Lower leg skin (tissue), 4 donors: ENCODE measurements around the gene DGAT2L6. TPM values are rescaled to one million over a fixed set of nuclear protein-coding genes. Genes with fewer than 3 reads are reported as not detected.

Source experiments
- DNase-seq, 2 donors: peaks; one replicate each; pipeline ENCODE4 v3.0.0-alpha.2; 2019; ENCODE audit warnings: low spot score in 2 of 2
- H3K4me3 ChIP-seq: fragments of 200-600 bp; sonication (generic); 2 replicates; pipeline ENCODE4 v1.5.1; 2017; ENCODE audit warnings: mild to moderate bottlenecking, low read depth; ENCODE audit not compliant: poor library complexity, severe bottlenecking
- POLR2A ChIP-seq, 2 donors: fragments of 450-650 bp; IDR thresholded peaks; one replicate each; pipeline ENCODE4 v1.6.1; 2016 to 2017; ENCODE audit warnings: antibody characterized with exemption in 2 of 2, mild to moderate bottlenecking in 1 of 2, moderate library complexity in 1 of 2
- WGBS, 2 donors: methylation state at CpG; one replicate each; pipeline ENCODE4 v1.1.5; 2018; 5-methylcytosine and 5-hydroxymethylcytosine counted together
- intact Hi-C: fragments of 100-400 bp; cut with DNase I; formaldehyde crosslinking; loops from one replicate; pipeline ENCODE4 v1.15.0; 2023; ENCODE audit warnings: low total_unique reads
- total RNA-seq, 4 donors: library from RNA; depleted of rRNA; stranded (reverse); fragments of >200 nt; gene quantifications; one replicate each; pipeline ENCODE4 v1.1.0, GENCODE V29; 2016
- TF ChIP-seq, protein P1 (sequence below), 3 donors: fragments of 450-650 bp; IDR thresholded peaks; one replicate each; pipeline ENCODE4 v1.5.1; 2016; ENCODE audit warnings: antibody characterized with exemption in 3 of 3, mild to moderate bottlenecking in 3 of 3, moderate library complexity in 2 of 3

DGAT2L6 gene
- total RNA-seq, 4 donors from 2014 or later = 0.42 to 24.9 (median 12.3) TPM

DNA sequence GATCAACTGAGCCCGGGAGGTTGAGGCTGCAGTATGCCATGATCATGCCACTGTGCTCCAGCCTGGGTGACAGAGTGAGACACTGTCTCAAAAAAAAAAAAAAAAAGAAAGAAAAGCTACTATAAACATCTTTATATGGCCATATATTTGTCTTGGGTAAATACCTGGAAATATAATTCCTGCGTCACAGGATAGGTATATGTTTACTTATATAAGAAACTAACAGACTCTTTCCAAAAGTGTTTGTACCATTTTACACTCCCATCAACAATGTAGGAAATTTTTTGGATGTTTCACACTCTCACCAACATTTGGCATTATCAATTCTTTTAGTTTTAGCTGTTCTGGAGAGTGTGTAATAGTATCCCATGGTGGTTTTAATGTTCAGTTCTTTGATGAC lies 70.0 kb downstream of the DGAT2L6 start:
- intact Hi-C loops = no loop called here
- 85 to 100% methylated on average over 2 of the region's 2 CpGs for WGBS, 2 donors
- no peak for TF ChIP-seq POLR2A (IDR thresholded peaks at IDR 0.05)
- TF ChIP-seq, protein P1, sequence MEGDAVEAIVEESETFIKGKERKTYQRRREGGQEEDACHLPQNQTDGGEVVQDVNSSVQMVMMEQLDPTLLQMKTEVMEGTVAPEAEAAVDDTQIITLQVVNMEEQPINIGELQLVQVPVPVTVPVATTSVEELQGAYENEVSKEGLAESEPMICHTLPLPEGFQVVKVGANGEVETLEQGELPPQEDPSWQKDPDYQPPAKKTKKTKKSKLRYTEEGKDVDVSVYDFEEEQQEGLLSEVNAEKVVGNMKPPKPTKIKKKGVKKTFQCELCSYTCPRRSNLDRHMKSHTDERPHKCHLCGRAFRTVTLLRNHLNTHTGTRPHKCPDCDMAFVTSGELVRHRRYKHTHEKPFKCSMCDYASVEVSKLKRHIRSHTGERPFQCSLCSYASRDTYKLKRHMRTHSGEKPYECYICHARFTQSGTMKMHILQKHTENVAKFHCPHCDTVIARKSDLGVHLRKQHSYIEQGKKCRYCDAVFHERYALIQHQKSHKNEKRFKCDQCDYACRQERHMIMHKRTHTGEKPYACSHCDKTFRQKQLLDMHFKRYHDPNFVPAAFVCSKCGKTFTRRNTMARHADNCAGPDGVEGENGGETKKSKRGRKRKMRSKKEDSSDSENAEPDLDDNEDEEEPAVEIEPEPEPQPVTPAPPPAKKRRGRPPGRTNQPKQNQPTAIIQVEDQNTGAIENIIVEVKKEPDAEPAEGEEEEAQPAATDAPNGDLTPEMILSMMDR (IDR thresholded peaks at IDR 0.05) = no peak
- no peak overlapping the region for H3K4me3 ChIP-seq
- no peak for DNase-seq

DNA sequence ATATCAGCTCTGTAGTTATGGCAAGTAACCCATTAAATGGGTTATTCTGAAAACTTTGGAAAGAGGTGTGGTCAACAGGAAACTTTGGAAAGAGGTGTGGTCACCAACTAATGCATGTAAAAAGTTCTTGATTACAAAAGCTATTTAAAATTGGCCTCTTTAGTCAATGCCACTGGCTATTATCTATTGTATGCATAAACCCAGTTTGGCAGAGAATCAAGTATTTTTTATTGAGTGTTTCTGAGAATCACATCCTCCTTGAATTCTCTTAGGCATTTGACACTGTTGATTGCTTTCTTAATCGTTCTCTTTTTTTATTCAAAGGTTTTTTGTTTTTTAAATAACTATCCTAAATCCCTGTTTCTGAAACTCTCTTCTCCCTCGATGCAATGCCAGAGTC lies 75.2 kb downstream of the DGAT2L6 start:
- no peak overlapping the region for H3K4me3 ChIP-seq
- 47 to 68% methylated on average over 2 of the region's 2 CpGs for WGBS, 2 donors
- DNase-seq = no peak
- TF ChIP-seq, protein P1 (IDR thresholded peaks at IDR 0.05) = no peak
- no peak for TF ChIP-seq POLR2A (IDR thresholded peaks at IDR 0.05)
- intact Hi-C loops = no loop called here

DNA sequence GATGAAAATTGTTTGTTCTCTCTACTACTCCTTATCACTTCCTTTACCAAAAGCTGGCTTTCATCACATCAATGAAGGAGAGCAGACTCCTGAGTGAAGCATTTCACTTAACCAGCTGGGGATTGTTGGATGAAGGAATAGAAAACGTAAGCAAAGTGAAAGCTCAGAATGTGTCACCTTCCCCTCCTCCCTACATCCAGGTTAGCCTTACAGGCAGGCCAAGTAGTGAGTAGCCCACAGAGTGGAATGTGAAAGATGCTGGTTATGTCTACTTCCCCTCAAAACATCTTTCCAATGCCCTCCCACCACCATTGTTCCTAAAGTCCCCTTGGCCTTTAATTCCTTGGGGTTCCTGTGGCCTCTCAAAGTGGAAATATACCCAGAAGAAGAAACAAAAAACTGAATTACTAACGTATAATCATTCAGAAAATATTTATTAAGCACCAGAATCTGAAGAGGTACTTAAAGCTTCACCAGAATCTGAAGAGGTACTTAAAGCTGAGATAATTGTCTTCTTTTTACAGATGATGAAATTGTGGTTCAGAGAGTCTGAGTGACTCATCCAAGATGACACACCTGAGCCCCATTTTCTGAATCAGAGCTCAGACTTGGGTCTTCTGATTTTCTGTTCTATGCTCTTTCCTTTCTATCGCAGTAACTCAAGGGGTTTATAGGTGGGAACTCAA lies 76.2 kb downstream of the DGAT2L6 start:
- intact Hi-C loops = no loop called here
- TF ChIP-seq, protein P1 (IDR thresholded peaks at IDR 0.05) = no peak
- TF ChIP-seq POLR2A (IDR thresholded peaks at IDR 0.05) = no peak
- no peak overlapping the region for H3K4me3 ChIP-seq
- no peak for DNase-seq
- 70 to 81% methylated on average over 3 of the region's 3 CpGs for WGBS, 2 donors

DNA sequence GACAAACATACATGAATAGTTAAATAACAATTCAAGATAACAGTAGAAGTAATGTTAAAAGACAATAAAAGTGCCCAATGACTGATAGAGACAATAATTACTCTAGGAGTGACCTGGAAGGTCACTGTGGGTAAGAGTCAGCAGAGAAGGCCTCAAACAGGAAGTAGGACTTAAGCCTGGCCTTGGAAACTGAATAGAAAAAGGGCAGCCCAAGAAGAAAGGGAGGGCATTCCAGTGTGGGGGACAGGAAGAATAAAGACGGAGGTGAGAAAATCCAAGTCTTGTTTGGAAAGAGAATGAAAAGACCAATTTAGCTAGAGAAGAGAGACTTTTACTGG lies 76.7 kb downstream of the DGAT2L6 start:
- DNase-seq = no peak
- WGBS, 2 donors = 74 to 79% methylated on average over 1 of the region's 1 CpG
- intact Hi-C loops = no loop called here
- TF ChIP-seq, protein P1 (IDR thresholded peaks at IDR 0.05) = no peak
- no peak for TF ChIP-seq POLR2A (IDR thresholded peaks at IDR 0.05)
- H3K4me3 ChIP-seq = no peak overlapping the region

DNA sequence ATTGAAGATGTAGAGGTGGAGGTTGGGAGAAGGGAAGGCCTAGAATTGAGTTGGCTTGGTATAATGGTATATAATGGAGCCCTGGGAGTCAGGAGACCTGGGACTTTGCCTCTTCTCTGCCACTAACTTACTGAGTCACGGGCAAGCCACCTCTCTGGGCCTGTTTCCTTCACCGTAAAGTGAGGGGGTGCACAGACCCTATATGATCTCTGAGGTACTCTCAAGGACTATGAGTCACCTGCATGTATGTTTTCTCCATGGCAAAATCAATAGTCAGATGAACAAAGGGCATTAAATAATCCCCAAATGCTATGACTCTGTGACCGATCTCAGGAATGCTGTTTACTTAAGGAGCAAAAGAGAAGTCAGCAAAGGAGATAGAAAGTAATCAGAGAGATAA lies 77.6 kb downstream of the DGAT2L6 start:
- no peak overlapping the region for H3K4me3 ChIP-seq
- intact Hi-C loops = no loop called here
- 87 to 100% methylated on average over 3 of the region's 3 CpGs for WGBS, 2 donors
- no peak for TF ChIP-seq POLR2A (IDR thresholded peaks at IDR 0.05)
- TF ChIP-seq, protein P1 (IDR thresholded peaks at IDR 0.05) = no peak
- DNase-seq = no peak

Other genes with a start within 250 kb of the DGAT2L6 start
- 10 to 100 TPM in 2 of 4 donors, 1 to 10 TPM in 1, under 1 TPM in 1; 0.88 to 10.8 (median 6.3) TPM for gene AWAT2, start 127.5 kb upstream of the DGAT2L6 start, total RNA-seq
- gene OTUD6A, start 115.0 kb upstream of the DGAT2L6 start, total RNA-seq = not detected
- 10 to 100 TPM; 74.1 to 97.1 (median 87.1) TPM for gene IGBP1, start 44.0 kb upstream of the DGAT2L6 start, total RNA-seq
- 1 to 10 TPM in 2 of 4 donors, under 1 TPM in 2; 0.46 to 6.2 (median 1.7) TPM for gene AWAT1, start 57.2 kb downstream of the DGAT2L6 start, total RNA-seq
- gene P2RY4, start 82.7 kb downstream of the DGAT2L6 start, total RNA-seq = 1 to 10 TPM in 3 of 4 donors, under 1 TPM in 1; 0.30 to 7.4 (median 3.9) TPM
- gene ARR3, start 90.9 kb downstream of the DGAT2L6 start, total RNA-seq = under 1 TPM in 1 of 4 donors, not detected in 3; 0.25 TPM
- not detected for gene RAB41, start 104.7 kb downstream of the DGAT2L6 start, total RNA-seq
- gene PDZD11, start 112.4 kb downstream of the DGAT2L6 start, total RNA-seq = 10 to 100 TPM; 19.9 to 35.3 (median 33.2) TPM
- gene KIF4A, start 112.6 kb downstream of the DGAT2L6 start, total RNA-seq = 1 to 10 TPM in 2 of 4 donors, under 1 TPM in 2; 0.39 to 1.8 (median 0.99) TPM
- gene GDPD2, start 245.8 kb downstream of the DGAT2L6 start, total RNA-seq = 10 to 100 TPM; 12.8 to 32.9 (median 22.8) TPM